HG02938 (cell line): ENCODE measurements around the gene DIP2B.

Source experiments
- ATAC-seq: cut with Tn5 transposase; IDR thresholded peaks from one replicate; pipeline ENCODE4 v1.9.1; 2021; ENCODE audit warnings: mild to moderate bottlenecking, moderate library complexity; ENCODE audit not compliant: unreplicated experiment

DIP2B gene

DNA sequence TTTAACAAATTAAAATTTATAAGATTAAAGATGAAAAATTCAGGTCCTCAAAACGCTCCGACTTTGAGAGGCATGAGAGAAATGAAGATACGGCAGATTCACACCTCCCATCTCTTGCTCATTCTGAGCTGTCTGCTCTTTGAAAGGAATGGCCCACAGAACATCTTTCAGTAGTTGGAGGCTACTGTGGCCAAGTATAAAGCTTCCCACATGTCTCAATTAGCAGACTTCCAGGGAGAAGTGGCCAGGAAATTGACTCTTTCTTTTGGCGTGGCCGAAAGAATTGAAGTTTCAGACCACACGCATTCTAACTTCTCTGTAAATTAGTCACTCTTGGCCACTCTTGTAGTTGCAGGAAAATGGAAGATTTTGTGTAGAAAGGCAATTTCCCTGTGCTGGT, 129.2 kb downstream of the DIP2B start:
- no peak for ATAC-seq

DNA sequence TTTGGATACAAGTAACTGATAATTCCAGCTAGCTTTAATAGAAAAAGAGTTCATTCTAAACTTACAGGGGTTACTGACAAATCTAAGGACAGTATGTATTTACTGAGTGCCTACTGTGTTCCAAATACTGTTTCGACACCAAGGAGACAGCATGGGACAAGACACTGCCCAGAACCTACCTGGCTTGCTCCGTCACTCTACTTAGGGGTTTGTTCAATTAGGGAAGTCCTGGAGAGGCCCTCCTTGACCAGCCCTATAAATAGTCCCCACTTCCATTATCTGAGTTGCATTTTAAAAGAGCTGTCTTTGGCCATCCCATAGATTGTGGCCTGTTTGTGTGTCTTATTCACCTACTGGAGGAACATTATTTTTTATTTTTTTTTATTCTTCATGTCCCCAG, 129.6 kb downstream of the DIP2B start:
- no peak for ATAC-seq

DNA sequence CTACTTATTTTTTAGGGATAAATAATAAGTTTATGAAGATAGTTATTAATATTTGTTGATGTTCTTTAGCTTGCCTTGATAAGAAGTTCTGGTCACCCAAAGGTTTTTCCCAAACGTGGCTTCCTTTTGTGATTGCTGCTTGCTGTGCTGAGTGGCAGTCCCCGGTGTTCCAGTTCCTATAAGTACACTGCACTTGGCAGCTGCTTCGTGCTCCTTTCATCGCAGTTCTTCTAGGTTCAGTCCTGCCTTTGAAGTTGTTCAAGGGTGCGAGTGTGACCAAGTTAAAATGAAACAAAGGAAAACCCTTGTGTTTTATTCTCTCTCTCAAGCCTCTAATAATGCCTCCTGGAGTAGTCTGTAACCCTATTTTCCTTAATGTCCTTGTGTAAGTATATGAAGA, 130.6 kb downstream of the DIP2B start:
- no peak for ATAC-seq

DNA sequence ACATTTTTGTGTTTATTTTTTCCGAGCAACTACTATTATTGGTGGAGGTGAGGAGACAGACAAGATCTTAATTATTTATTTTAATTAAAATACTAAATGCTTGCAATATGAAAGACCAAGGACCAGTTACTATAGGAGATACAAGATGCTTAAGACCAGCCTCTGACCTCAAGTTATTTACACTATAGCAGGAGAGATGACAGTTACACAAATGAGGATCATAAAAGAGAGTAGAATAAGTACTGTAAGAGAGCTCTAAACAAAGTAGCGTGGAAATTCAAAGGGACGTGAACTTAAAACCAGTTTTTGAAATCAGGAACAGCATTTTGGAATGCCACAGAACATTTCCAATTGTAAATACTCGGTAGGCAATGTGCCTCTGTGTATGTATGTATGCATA, 131.1 kb downstream of the DIP2B start:
- ATAC-seq = no peak

DNA sequence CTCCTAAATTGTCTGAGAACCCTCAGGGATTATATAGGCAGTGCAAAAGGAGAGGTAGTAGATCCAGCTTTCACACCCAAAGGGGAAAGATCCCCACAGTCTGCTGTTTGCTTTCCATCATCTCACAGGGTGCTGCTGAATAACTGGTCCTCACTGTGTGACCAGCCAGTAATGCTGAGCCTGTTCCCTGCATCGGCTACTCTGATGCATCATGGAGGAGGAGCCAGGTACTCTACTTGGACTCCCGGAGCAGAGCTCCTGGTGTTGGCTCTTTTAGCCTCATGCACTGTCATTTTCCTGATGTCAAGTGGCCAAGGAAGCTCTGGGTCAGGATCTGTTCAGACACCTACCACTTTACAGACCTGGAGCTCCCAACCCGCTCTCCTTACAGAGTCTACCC, 131.7 kb downstream of the DIP2B start:
- no peak for ATAC-seq

DNA sequence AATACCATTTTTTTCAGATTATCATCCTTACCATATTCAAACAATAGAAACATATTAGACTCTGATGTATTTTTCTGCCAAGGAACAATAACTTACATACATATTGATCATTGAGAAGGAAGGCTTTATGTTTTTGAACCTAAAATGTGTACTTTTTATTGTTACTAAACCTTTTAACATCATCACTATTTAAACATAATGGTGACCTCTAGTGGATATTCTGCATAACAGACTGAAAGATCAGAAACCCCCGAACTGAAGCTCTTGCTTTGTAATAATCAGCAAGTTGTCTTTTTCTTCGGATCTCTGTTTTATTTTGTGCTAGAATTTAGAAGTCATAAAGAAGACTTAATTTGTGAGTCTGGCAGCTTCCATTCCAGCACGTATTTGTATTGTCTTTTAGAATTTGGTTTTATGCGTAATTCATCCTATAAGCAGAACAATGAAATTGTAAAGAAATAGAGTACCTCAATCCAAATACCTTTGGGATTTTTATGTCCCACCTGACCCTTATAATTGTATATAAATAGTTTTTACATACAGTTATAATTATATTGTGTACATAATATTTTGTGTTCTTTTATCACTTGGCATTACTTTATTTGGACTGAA, 133.2 kb downstream of the DIP2B start:
- no peak for ATAC-seq

GRCh38 chr12:50638482-50638880, 133.7 kb downstream of the DIP2B start:
- no peak for ATAC-seq

- no peak for ATAC-seq
Measured at GRCh38 chr12:50639721-50640120, 134.9 kb downstream of the DIP2B start.

GRCh38 chr12:50640321-50640939, 135.6 kb downstream of the DIP2B start:
- no peak for ATAC-seq

- ATAC-seq = no peak
Measured at GRCh38 chr12:50641566-50641965, 136.8 kb downstream of the DIP2B start.

DNA sequence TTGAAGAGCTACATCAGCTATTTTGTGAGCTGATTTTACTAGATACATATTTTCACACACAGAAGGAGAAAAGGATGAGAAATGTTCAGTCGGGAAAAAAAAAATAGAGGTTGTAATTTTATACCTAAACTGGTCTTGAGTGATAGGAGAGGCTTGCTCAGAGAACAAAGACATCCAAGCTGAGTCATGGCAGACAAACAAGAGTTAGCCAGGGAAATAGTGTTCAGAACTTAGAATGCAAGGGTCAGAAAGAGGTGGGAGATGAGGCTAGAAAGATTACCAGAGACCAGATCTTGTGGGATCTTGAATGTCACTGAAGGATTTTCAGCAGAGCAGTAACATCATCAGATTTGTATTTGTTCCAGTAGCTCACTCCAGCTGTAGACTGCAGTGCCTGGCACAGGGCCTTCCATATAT, 137.3 kb downstream of the DIP2B start:
- ATAC-seq = no peak

GRCh38 chr12:50642761-50643160, 138.0 kb downstream of the DIP2B start:
- ATAC-seq = no peak

GRCh38 chr12:50647031-50647430, 142.2 kb downstream of the DIP2B start:
- ATAC-seq = no peak

DNA sequence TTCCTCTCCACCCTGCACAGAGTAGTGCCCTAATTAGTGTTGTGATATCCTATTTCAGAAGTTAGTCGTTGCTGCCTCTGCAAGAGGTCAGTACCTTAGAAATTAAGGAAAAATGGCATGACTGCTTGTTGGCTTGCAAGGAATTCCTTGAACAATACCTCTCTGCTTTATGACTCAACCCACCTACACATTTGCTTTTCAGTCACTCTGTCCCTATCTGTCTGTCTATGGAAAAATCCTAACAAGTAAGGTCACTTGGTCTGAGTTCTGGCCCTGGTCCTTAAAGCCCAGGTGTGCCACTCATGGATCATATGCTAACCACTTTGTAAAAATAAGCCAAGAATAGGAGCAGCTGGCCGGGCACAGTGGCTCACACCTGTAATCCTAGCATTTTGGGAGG, 142.7 kb downstream of the DIP2B start:
- no peak for ATAC-seq

- no peak for ATAC-seq
Measured at GRCh38 chr12:50650285-50650684, 145.5 kb downstream of the DIP2B start.

GRCh38 chr12:50655374-50655921, 150.7 kb downstream of the DIP2B start:
- ATAC-seq = no peak

GRCh38 chr12:50659260-50659659, 154.5 kb downstream of the DIP2B start:
- no peak for ATAC-seq

DNA sequence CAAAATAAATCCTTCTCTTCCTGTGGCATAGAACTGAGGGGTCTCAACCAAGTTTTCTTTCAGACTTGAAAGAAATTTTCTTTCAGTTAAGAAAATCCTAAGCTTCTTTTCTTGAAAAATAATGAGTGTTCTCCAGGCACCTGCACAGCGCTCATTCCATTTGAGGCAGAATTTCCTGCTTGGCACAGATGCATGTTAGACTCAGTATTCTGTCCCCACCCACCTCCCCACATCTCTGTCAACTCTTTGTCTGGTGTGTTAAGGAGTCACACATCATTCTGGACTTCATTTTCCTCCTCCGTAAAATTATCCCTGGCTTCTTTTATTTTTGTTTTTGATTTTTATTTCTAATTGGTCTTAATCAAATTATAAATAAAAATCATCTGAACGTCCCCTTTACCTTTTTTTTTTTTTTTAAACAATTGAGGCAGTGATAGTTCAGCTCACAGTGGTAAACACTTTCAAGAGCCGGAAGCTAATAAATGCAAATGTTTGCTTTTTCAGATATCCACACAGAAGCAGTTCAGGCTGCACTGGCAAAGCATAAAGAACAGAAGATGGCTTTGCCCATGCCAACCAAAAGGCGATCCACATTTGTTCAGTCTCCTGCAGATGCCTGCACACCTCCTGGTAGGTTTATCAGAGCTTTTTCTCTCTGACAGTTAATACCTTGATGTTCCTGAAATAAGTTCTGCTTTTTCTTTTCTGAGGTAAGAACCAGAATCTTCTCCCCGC, 155.1 kb downstream of the DIP2B start:
- ATAC-seq = no peak

DNA sequence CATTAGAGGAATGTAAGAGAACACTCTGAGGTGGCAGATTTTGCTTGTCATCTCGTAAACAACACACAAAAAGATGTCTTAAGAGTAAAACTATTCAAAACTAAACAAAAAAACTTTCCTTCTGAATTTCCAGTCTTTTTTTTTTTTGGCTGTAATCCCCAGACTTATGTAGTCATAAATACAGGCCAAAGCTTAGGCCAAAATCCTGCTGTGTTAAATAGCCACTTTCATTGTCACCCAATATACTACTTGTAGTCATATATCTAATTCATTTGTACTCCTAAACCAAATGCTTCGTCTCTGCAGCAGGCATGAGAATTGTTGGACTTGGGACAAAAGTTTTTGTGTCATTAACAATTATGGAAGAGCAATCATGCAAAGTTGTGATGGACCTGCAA, 155.6 kb downstream of the DIP2B start:
- ATAC-seq = no peak

DNA sequence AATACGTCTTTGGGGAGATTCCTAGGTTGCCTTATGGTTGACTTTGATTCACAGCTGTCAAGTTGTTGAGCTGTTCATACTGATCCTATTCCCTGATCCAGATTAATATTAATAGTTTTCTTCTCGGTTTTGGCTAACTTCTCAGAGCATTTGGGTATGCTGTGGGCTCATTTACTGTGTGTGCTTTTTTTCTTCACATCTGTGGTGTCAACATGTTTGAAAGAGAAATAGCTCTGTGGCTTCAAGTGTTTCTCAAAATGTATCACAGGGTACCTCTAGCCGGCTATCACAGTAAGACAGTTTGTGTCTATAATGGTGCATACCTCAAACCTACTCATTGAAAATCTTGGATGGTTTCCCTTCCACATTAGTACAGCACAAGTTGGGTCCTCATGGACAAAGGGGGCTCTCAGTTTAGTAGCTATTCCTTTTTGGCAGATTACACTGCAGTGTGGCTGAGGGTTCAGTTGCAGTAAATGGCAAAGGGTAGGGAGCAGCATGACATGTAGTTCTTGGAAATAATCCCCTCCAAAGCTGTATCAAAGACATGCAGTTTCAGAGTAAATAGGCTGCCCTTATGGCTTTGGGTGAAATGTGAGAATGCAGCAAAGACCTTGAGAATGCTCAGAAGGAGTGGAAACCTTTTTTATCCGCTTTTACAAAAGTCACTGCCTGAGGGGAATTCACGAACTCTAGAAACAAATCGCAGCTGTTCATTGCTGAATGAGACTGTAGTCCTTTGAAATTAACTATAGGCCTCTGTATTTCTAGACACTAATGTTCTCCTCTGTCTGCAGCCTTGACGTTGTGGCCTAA, 156.7 kb downstream of the DIP2B start:
- ATAC-seq = no peak

GRCh38 chr12:50662116-50662510, 157.3 kb downstream of the DIP2B start:
- no peak for ATAC-seq
